B cell (primary cell): ENCODE results near the gene NT5C1B. TPM values are rescaled to one million over a fixed set of nuclear protein-coding genes. Genes with fewer than 3 reads are reported as not detected.

Source experiments
- ATAC-seq: fragments of 200-7000 bp; cut with Tn5 transposase; one replicate; pipeline ENCODE4 v1.10.0; 2021; ENCODE audit warnings: low read depth, mild to moderate bottlenecking, moderate number of reproducible peaks, moderate library complexity
- CTCF ChIA-PET: fragments of 350-600 bp; sonication (Branson Sonifier 250); formaldehyde crosslinking; loops from one replicate; lab custom pipeline; 2021; ENCODE audit warnings: antibody characterized with exemption, inconsistent platforms; lab: Charles Lee
- POLR2A ChIA-PET: fragments of 350-600 bp; sonication (Branson Sonifier 250); formaldehyde crosslinking; loops from one replicate; lab custom pipeline; 2021; ENCODE audit warnings: antibody characterized with exemption; lab: Charles Lee
- DNase-seq: peaks from one replicate; pipeline ENCODE4 v3.0.0; 2013
- H2AFZ ChIP-seq: 2 replicates; pipeline ENCODE4 v1.6.1; 2012; ENCODE audit warnings: mild to moderate bottlenecking, low read depth, low read length; ENCODE audit not compliant: insufficient read depth, poor library complexity, severe bottlenecking
- H3K27ac ChIP-seq, 2 donors: 1 replicate in 1 of 2; 2 replicates in 1 of 2; pipeline ENCODE4 v1.5.1; 2012 to 2013; ENCODE audit warnings: low read length in 2 of 2, mild to moderate bottlenecking in 2 of 2, moderate library complexity in 1 of 2
- H3K27me3 ChIP-seq, 4 experiments: fragments of 200-600 bp in 1 of 4; sonication (generic) in 1 of 4; replicated peaks in 1 of 4; 1 replicate in 2 of 4; 2 replicates in 2 of 4; pipeline versions ENCODE4 v1.6.1 to v1.7.0; 2013 to 2016; ENCODE audit warnings: low read length in 3 of 4, mild to moderate bottlenecking in 2 of 4, mixed read lengths in 1 of 4, moderate library complexity in 1 of 4; ENCODE audit not compliant: insufficient read depth in 4 of 4, control insufficient read depth in 3 of 4; ENCODE audit errors: control extremely low read depth in 1 of 4
- H3K36me3 ChIP-seq, 2 experiments: replicated peaks in 1 of 2; 1 replicate in 1 of 2; 2 replicates in 1 of 2; pipeline versions ENCODE4 v1.6.1 to v1.7.1; 2013; ENCODE audit warnings: low read length in 1 of 2; ENCODE audit not compliant: insufficient read depth in 2 of 2, control insufficient read depth in 1 of 2; ENCODE audit errors: control extremely low read depth in 1 of 2, extremely low read depth in 1 of 2
- H3K4me1 ChIP-seq, 2 donors: fragments of 200-600 bp in 1 of 2; sonication (generic) in 1 of 2; 1 replicate in 1 of 2; 2 replicates in 1 of 2; pipeline versions ENCODE4 v1.5.1 to v1.6.1; 2013 to 2017; ENCODE audit warnings: low read length in 2 of 2; ENCODE audit not compliant: control insufficient read depth in 2 of 2, insufficient read depth in 2 of 2
- H3K4me2 ChIP-seq: replicated peaks from 2 replicates; pipeline ENCODE3; 2012; ENCODE audit warnings: mild to moderate bottlenecking, low read depth, low read length; ENCODE audit not compliant: poor library complexity, severe bottlenecking
- H3K4me3 ChIP-seq, 5 experiments: fragments of 200-600 bp in 1 of 5; sonication (generic) in 1 of 5; 1 replicate in 3 of 5; 2 replicates in 2 of 5; pipeline versions ENCODE4 v1.5.1 to v1.7.0; 2011 to 2016; ENCODE audit warnings: low read length in 4 of 5, mild to moderate bottlenecking in 4 of 5, low read depth in 2 of 5, control low read depth in 1 of 5, moderate library complexity in 1 of 5; ENCODE audit not compliant: insufficient read depth in 1 of 5; ENCODE audit errors: control extremely low read depth in 1 of 5, extremely low read depth in 1 of 5
- H3K79me2 ChIP-seq: fragments of 200-600 bp; sonication (generic); one replicate; pipeline ENCODE4 v1.6.0; 2016; ENCODE audit warnings: low read length; ENCODE audit not compliant: control insufficient read depth, insufficient read depth
- H3K9ac ChIP-seq: fragments of 200-600 bp; sonication (generic); 2 replicates; pipeline ENCODE4 v1.6.1; 2017; ENCODE audit warnings: mild to moderate bottlenecking, low read length, moderate library complexity
- H3K9me3 ChIP-seq, 3 donors: one replicate each; pipeline versions ENCODE4 v1.6.1 to v1.7.1; 2013; ENCODE audit warnings: low read length in 2 of 3; ENCODE audit not compliant: control insufficient read depth in 2 of 3, insufficient read depth in 1 of 3; ENCODE audit errors: control extremely low read depth in 1 of 3
- H4K20me1 ChIP-seq: 2 replicates; pipeline ENCODE4 v1.6.0; 2012; ENCODE audit warnings: mild to moderate bottlenecking, low read length; ENCODE audit not compliant: insufficient read depth, control insufficient read depth, poor library complexity, severe bottlenecking
- H3K27ac Mint-ChIP-seq: one replicate; pipeline ENCODE4 v1.8.0; 2021; ENCODE audit warnings: mixed read lengths
- H3K27me3 Mint-ChIP-seq: one replicate; pipeline ENCODE4 v1.8.0; 2021; ENCODE audit warnings: mixed read lengths
- H3K4me1 Mint-ChIP-seq: one replicate; pipeline ENCODE4 v1.8.0; 2021; ENCODE audit warnings: mixed read lengths
- H3K4me3 Mint-ChIP-seq: one replicate; pipeline ENCODE4 v1.8.0; 2021; ENCODE audit warnings: mixed read lengths
- H3K9me3 Mint-ChIP-seq: one replicate; pipeline ENCODE4 v1.8.0; 2022; ENCODE audit warnings: mixed read lengths; ENCODE audit not compliant: insufficient read depth
- CTCF ChIP-seq: fragments of 200-600 bp; IDR thresholded peaks from one replicate; pipeline ENCODE4 v1.8.0; 2022; ENCODE audit warnings: antibody characterized with exemption, mild to moderate bottlenecking
- EZH2 ChIP-seq: IDR thresholded peaks from 2 replicates; pipeline ENCODE4 v1.6.1; 2012; ENCODE audit warnings: borderline replicate concordance, low read depth, mild to moderate bottlenecking, moderate library complexity, low read length; ENCODE audit not compliant: insufficient read depth, poor library complexity, severe bottlenecking
- WGBS: methylation state at CpG from one replicate; pipeline ENCODE4 v1.1.5; 2013; ENCODE audit warnings: missing lambda C conversion rate; ENCODE audit not compliant: insufficient coverage; 5-methylcytosine and 5-hydroxymethylcytosine counted together
- intact Hi-C: fragments of 100-400 bp; cut with micrococcal nuclease; formaldehyde crosslinking; loops from one replicate; pipeline ENCODE4 v1.10.0; 2022
- polyA plus RNA-seq: library from polyadenylated mRNA; depleted of rRNA; stranded (reverse); fragments of >200 nt; gene quantifications from 2 replicates; pipeline ENCODE4 v1.2.3, GENCODE V29; 2012
- total RNA-seq, 2 donors: library from RNA; stranded (reverse); fragments of 120-200 nt in 1 of 2; gene quantifications; 1 replicate in 1 of 2; 2 replicates in 1 of 2; pipeline versions ENCODE4 v1.2.3 to v1.2.4, GENCODE V29; 2013 to 2022

The NT5C1B gene
- total and polyA plus RNA-seq, 2 donors (not counting 1 experiment from before 2014, with no cell fraction given), result not detected

- Histone ChIP-seq H4K20me1 (no peaks in the 10 kb centered on the region), H3K4me2 (no peak overlapping the region), H2AFZ (no peak overlapping the region), H3K27me3 (no peaks in the 10 kb centered on the region), H3K4me1 (no peaks in the 10 kb centered on the region), H3K9ac (no peak overlapping the region), H3K36me3 (no peaks in the 10 kb centered on the region), H3K27ac (no peak overlapping the region), H3K4me3 (no peak overlapping the region), H3K79me2 (no peaks in the 10 kb centered on the region), H3K9me3 (peaks cover 0 to 4% (median 2%) of the 10 kb centered on the region in 3 donors)
- TF ChIP-seq EZH2, result no peak
- TF ChIP-seq CTCF, result no peak
- no peak for ATAC-seq
- ChIA-PET CTCF (no interaction called here), POLR2A (no interaction called here)
- no peak for DNase-seq
- intact Hi-C loops, result no loop called here
- Mint-ChIP-seq H3K4me3 (no peak overlapping the region), H3K27ac (no peak overlapping the region), H3K9me3 (peaks cover 4% of the 10 kb centered on the region), H3K4me1 (no peaks in the 10 kb centered on the region), H3K27me3 (no peaks in the 10 kb centered on the region)
- WGBS, result 100% methylated on average over 1 of the region's 2 CpGs
These were observed 3.0 kb upstream of the NT5C1B start for GRCh38 chr2:18592372-18592771.

GRCh38 chr2:18588802-18589201 lies 567 bp downstream of the NT5C1B start:
- H3K27ac ChIP-seq, result no peak overlapping the region
- H4K20me1 ChIP-seq, result no peaks in the 10 kb centered on the region
- no peaks in the 10 kb centered on the region for H3K4me1 Mint-ChIP-seq
- no CpG with 5 or more reads among the region's 1 CpG for WGBS
- CTCF ChIA-PET, result no interaction called here
- no peaks in the 10 kb centered on the region for H3K79me2 ChIP-seq
- H2AFZ ChIP-seq, result no peak overlapping the region
- no peak overlapping the region for H3K9ac ChIP-seq
- H3K4me1 ChIP-seq, result no peaks in the 10 kb centered on the region
- TF ChIP-seq EZH2, result no peak
- no peak for TF ChIP-seq CTCF
- no peak overlapping the region for H3K27ac Mint-ChIP-seq
- H3K27me3 Mint-ChIP-seq, result no peaks in the 10 kb centered on the region
- no peak for DNase-seq
- no peaks in the 10 kb centered on the region for H3K36me3 ChIP-seq
- H3K9me3 ChIP-seq, result peaks cover 0 to 12% (median 0%) of the 10 kb centered on the region in 3 donors
- H3K9me3 Mint-ChIP-seq, result no peaks in the 10 kb centered on the region
- no peak overlapping the region for H3K4me3 Mint-ChIP-seq
- intact Hi-C loops, result no loop called here
- no peak overlapping the region for H3K4me2 ChIP-seq
- POLR2A ChIA-PET, result no interaction called here
- no peak overlapping the region for H3K4me3 ChIP-seq
- ATAC-seq, result no peak
- H3K27me3 ChIP-seq, result no peaks in the 10 kb centered on the region
